ENCODE results near the gene SYT8.

GRCh38 chr11:1829039-1829820, 5.6 kb upstream of the SYT8 start:
- no peak for TF ChIP-seq CTCF (IDR thresholded peaks at IDR 0.05)
- no peak for TF ChIP-seq POLR2A (IDR thresholded peaks at IDR 0.05)

All from uterus (tissue), 2 donors.